Neural cell (in vitro differentiated cells): ENCODE data around the gene WNT7A. TPM values are rescaled to one million over a fixed set of nuclear protein-coding genes. Genes with fewer than 3 reads are reported as not detected.

Source experiments
- H2AFZ ChIP-seq: fragments of 200-600, 300-800 bp; sonication (generic), shearing (Covaris generic); 2 replicates; pipeline ENCODE4 v1.6.0; 2014; ENCODE audit warnings: low read depth, mild to moderate bottlenecking, antibody characterized with exemption, low read length, moderate library complexity
- H3F3A ChIP-seq: fragments of 200-600 bp; shearing (Covaris generic); 2 replicates; pipeline ENCODE4 v1.6.1; 2016; ENCODE audit warnings: mild to moderate bottlenecking, moderate library complexity, mixed read lengths, antibody characterized with exemption, low read length; ENCODE audit not compliant: insufficient read depth, poor library complexity, severe bottlenecking
- H3K27ac ChIP-seq: fragments of 200-600, 300-800 bp; sonication (generic), shearing (Covaris generic); 2 replicates; pipeline ENCODE4 v1.5.1; 2014; ENCODE audit warnings: mild to moderate bottlenecking, low read length, moderate library complexity
- H3K27me3 ChIP-seq: fragments of 300-800, 200-600 bp; sonication (generic), shearing (Covaris generic); 2 replicates; pipeline ENCODE4 v1.6.0; 2014; ENCODE audit warnings: mild to moderate bottlenecking, low read depth, low read length, moderate library complexity; ENCODE audit not compliant: insufficient read depth
- H3K36me3 ChIP-seq: fragments of 300-800, 200-600 bp; sonication (generic), shearing (Covaris generic); 2 replicates; pipeline ENCODE4 v1.5.1; 2014; ENCODE audit warnings: mild to moderate bottlenecking, antibody characterized with exemption, low read length, moderate library complexity; ENCODE audit not compliant: insufficient read depth
- H3K4me2 ChIP-seq: fragments of 300-800, 200-600 bp; sonication (generic), shearing (Covaris generic); 2 replicates; pipeline ENCODE4 v1.6.0; 2014; ENCODE audit warnings: mild to moderate bottlenecking, low read length
- H3K4me3 ChIP-seq: fragments of 300-800, 200-600 bp; sonication (generic), shearing (Covaris generic); 2 replicates; pipeline ENCODE4 v1.5.1; 2014; ENCODE audit warnings: mild to moderate bottlenecking, low read length, moderate library complexity
- H3K79me2 ChIP-seq: fragments of 200-600 bp; shearing (Covaris generic); replicated peaks from 2 replicates; pipeline ENCODE4 v1.6.0; 2014; ENCODE audit warnings: mild to moderate bottlenecking, low read length, moderate library complexity; ENCODE audit not compliant: insufficient read depth
- H3K9ac ChIP-seq: fragments of 300-800, 200-600 bp; sonication (generic), shearing (Covaris generic); 2 replicates; pipeline ENCODE4 v1.6.1; 2016; ENCODE audit warnings: mild to moderate bottlenecking, low read length, mixed read lengths
- H3K9me2 ChIP-seq: fragments of 200-600 bp; shearing (Covaris generic); 2 replicates; pipeline ENCODE4 v1.6.1; 2016; ENCODE audit warnings: mild to moderate bottlenecking, low read length, mixed read lengths; ENCODE audit not compliant: insufficient read depth
- H3K9me3 ChIP-seq: fragments of 200-600, 300-800 bp; sonication (generic), shearing (Covaris generic); 2 replicates; pipeline ENCODE4 v1.6.1; 2016; ENCODE audit warnings: mild to moderate bottlenecking, mixed run types, low read length, moderate library complexity, mixed read lengths
- H4K20me1 ChIP-seq: fragments of 200-600 bp; shearing (Covaris generic); 2 replicates; pipeline ENCODE4 v1.6.1; 2016; ENCODE audit warnings: mild to moderate bottlenecking, mixed run types; ENCODE audit not compliant: insufficient read depth
- EP300 ChIP-seq: fragments of 450-650 bp; conservative IDR thresholded peaks from 2 replicates; pipeline ENCODE4 v1.6.1; 2014; ENCODE audit warnings: antibody characterized with exemption, mild to moderate bottlenecking, moderate library complexity; ENCODE audit not compliant: poor library complexity, severe bottlenecking
- EZH2 ChIP-seq: fragments of 200-600, 300-800 bp; shearing (Covaris generic), sonication (generic); IDR thresholded peaks from 2 replicates; pipeline ENCODE4 v1.6.1; 2014; ENCODE audit warnings: antibody characterized with exemption, low read length, borderline replicate concordance, mild to moderate bottlenecking; ENCODE audit not compliant: insufficient read depth, poor library complexity, severe bottlenecking
- MXI1 ChIP-seq: fragments of 450-650 bp; conservative IDR thresholded peaks from 2 replicates; pipeline ENCODE4 v1.6.1; 2014; ENCODE audit warnings: antibody characterized with exemption, mild to moderate bottlenecking; ENCODE audit not compliant: poor library complexity, severe bottlenecking
- POLR2AphosphoS5 ChIP-seq: IDR thresholded peaks from 2 replicates; pipeline ENCODE4 v1.6.1; 2012
- RAD21 ChIP-seq: fragments of 450-650 bp; conservative IDR thresholded peaks from 2 replicates; pipeline ENCODE4 v1.6.1; 2014; ENCODE audit warnings: antibody characterized with exemption, mild to moderate bottlenecking, moderate library complexity
- SMC3 ChIP-seq: fragments of 450-650 bp; conservative IDR thresholded peaks from 2 replicates; pipeline ENCODE4 v1.6.1; 2014; ENCODE audit warnings: antibody characterized with exemption, mild to moderate bottlenecking, moderate library complexity; ENCODE audit not compliant: poor library complexity
- TAF1 ChIP-seq: IDR thresholded peaks from 2 replicates; pipeline ENCODE4 v1.6.1; 2012; ENCODE audit warnings: low read depth
- polyA plus RNA-seq: library from polyadenylated mRNA; depleted of rRNA; stranded (reverse); fragments of >200 nt; gene quantifications from 2 replicates; pipeline ENCODE4 v1.2.3, GENCODE V29; 2014
- TF ChIP-seq, protein P1 (sequence below): IDR thresholded peaks from 2 replicates; pipeline ENCODE4 v1.6.1; 2012; ENCODE audit warnings: borderline replicate concordance
- TF ChIP-seq, protein P2 (sequence below): fragments of 450-650 bp; IDR thresholded peaks from 2 replicates; pipeline ENCODE4 v1.5.1; 2014; ENCODE audit warnings: antibody characterized with exemption, mild to moderate bottlenecking, moderate library complexity; ENCODE audit not compliant: poor library complexity, severe bottlenecking

Gene WNT7A
- polyA plus RNA-seq, 1 donor from 2014 or later = 13.3 TPM

DNA sequence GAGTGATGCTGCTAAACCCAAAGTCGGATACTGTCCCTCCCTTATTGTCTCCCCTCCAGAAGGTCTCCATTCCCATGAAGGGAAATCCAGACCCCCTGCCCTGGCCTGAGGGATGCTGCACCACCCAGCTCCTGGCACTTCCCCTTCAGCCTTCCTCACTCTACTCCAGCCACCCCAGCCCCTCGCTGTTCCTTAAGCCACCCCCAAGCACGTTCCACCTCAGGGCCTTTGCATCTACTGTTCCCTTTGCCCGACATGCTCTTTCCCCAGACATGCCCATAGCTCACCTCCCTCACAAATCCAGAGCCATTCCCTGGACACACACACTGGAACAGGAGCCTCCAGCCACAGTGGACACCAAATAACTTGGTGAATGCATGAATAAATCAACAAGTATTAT, 8.1 kb downstream of the WNT7A start:
- Histone ChIP-seq H2AFZ (no peak overlapping the region), H3K36me3 (peaks cover 4% of the 10 kb centered on the region), H3K9me3 (no peaks in the 10 kb centered on the region), H3K9me2 (no peaks in the 10 kb centered on the region), H3F3A (no peaks in the 10 kb centered on the region), H3K27me3 (no peaks in the 10 kb centered on the region), H3K79me2 (peaks cover 3% of the 10 kb centered on the region), H3K4me3 (no peak overlapping the region), H3K4me2 (no peak overlapping the region), H3K27ac (no peak overlapping the region), H3K9ac (no peak overlapping the region), H4K20me1 (no peaks in the 10 kb centered on the region)
- TF ChIP-seq SMC3 (no peak), POLR2AphosphoS5 (no peak), RAD21 (no peak)

DNA sequence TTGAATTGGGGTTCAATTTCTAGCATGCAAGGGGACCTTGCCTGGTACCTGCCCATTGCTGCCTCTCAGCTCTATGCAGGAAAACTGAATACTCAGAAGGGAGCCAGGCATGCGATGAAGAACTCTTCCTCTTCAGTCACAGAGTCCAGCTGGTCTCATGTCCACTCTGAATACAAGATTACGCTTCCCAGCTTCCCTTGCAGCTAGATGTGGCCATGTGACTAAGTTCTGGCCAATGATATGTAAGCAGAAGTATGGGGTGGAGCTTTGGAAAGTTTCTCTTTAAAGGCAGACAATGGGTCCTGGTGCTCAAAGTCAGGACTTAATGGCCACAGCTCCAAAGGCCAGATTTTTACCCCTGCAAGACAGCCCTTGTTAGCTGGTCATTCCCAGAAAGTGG, 9.0 kb downstream of the WNT7A start:
- no peak overlapping the region for H2AFZ ChIP-seq
- no peak overlapping the region for H3K4me3 ChIP-seq
- H3K36me3 ChIP-seq = peaks cover 6% of the 10 kb centered on the region
- TF ChIP-seq, protein P1, sequence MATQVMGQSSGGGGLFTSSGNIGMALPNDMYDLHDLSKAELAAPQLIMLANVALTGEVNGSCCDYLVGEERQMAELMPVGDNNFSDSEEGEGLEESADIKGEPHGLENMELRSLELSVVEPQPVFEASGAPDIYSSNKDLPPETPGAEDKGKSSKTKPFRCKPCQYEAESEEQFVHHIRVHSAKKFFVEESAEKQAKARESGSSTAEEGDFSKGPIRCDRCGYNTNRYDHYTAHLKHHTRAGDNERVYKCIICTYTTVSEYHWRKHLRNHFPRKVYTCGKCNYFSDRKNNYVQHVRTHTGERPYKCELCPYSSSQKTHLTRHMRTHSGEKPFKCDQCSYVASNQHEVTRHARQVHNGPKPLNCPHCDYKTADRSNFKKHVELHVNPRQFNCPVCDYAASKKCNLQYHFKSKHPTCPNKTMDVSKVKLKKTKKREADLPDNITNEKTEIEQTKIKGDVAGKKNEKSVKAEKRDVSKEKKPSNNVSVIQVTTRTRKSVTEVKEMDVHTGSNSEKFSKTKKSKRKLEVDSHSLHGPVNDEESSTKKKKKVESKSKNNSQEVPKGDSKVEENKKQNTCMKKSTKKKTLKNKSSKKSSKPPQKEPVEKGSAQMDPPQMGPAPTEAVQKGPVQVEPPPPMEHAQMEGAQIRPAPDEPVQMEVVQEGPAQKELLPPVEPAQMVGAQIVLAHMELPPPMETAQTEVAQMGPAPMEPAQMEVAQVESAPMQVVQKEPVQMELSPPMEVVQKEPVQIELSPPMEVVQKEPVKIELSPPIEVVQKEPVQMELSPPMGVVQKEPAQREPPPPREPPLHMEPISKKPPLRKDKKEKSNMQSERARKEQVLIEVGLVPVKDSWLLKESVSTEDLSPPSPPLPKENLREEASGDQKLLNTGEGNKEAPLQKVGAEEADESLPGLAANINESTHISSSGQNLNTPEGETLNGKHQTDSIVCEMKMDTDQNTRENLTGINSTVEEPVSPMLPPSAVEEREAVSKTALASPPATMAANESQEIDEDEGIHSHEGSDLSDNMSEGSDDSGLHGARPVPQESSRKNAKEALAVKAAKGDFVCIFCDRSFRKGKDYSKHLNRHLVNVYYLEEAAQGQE = no peak
- TF ChIP-seq TAF1 (no peak), EP300 (no peak), RAD21 (no peak), EZH2 (no peak), POLR2AphosphoS5 (no peak), MXI1 (no peak), SMC3 (no peak)
- TF ChIP-seq, protein P2, sequence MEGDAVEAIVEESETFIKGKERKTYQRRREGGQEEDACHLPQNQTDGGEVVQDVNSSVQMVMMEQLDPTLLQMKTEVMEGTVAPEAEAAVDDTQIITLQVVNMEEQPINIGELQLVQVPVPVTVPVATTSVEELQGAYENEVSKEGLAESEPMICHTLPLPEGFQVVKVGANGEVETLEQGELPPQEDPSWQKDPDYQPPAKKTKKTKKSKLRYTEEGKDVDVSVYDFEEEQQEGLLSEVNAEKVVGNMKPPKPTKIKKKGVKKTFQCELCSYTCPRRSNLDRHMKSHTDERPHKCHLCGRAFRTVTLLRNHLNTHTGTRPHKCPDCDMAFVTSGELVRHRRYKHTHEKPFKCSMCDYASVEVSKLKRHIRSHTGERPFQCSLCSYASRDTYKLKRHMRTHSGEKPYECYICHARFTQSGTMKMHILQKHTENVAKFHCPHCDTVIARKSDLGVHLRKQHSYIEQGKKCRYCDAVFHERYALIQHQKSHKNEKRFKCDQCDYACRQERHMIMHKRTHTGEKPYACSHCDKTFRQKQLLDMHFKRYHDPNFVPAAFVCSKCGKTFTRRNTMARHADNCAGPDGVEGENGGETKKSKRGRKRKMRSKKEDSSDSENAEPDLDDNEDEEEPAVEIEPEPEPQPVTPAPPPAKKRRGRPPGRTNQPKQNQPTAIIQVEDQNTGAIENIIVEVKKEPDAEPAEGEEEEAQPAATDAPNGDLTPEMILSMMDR = no peak
- H3K9me2 ChIP-seq = no peaks in the 10 kb centered on the region
- H3K4me2 ChIP-seq = no peak overlapping the region
- H3K9me3 ChIP-seq = no peaks in the 10 kb centered on the region
- H4K20me1 ChIP-seq = no peaks in the 10 kb centered on the region
- no peaks in the 10 kb centered on the region for H3F3A ChIP-seq
- no peaks in the 10 kb centered on the region for H3K79me2 ChIP-seq
- H3K9ac ChIP-seq = no peak overlapping the region
- no peak overlapping the region for H3K27ac ChIP-seq
- no peaks in the 10 kb centered on the region for H3K27me3 ChIP-seq

DNA sequence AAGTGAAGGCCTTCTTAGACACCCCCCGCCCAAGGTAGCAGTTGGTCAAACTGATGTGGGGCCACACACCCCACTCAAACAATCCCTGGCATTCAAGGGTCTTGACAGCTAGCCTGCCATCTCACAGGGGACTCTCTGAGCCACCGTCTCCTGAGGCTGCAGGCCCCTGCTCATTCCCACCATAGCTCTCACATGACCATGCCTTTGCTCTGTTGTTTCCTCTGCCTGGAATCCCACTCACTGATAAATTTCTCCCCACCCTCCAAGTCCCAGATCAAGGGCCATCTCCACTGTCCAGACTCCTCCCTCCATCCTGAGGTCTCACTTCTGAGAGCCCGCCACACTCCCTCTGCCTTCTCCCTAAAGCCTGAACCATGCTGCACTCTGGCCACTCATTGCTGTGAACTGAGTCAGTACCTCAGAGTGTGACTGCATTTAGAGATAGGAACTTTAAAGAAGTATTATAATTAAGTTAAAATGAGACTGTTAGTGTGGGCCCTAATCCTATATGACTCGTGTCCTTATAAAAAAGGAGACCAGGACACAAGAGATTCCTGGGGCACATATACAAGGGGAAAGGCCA, 10.0 kb downstream of the WNT7A start:
- Histone ChIP-seq H3F3A (no peaks in the 10 kb centered on the region), H3K9me2 (no peaks in the 10 kb centered on the region), H3K4me3 (no peak overlapping the region), H3K79me2 (no peaks in the 10 kb centered on the region), H4K20me1 (no peaks in the 10 kb centered on the region), H3K9ac (no peak overlapping the region), H3K27ac (no peak overlapping the region), H2AFZ (no peak overlapping the region), H3K4me2 (no peak overlapping the region), H3K27me3 (no peaks in the 10 kb centered on the region), H3K9me3 (no peaks in the 10 kb centered on the region), H3K36me3 (peaks cover 13% of the 10 kb centered on the region)
- no peak for TF ChIP-seq RAD21
- TF ChIP-seq, protein P1 = no peak
- no peak for TF ChIP-seq TAF1
- TF ChIP-seq EP300 = no peak
- TF ChIP-seq EZH2 = no peak
- TF ChIP-seq MXI1 = no peak
- no peak for TF ChIP-seq SMC3
